HG03571 (cell line): ENCODE measurements around the gene GTPBP6.
A peak's percentile ranks its signal among the peaks of the same experiment; 100 is the strongest.
"Not testable (repeated sequence)": the region's sequence is repeated elsewhere in the genome, so short reads cannot be mapped to it uniquely, and the experiment has no call there.

ENCODE experiments used
- ATAC-seq: cut with Tn5 transposase; IDR thresholded peaks from one replicate; pipeline ENCODE4 v1.9.1; 2021; ENCODE audit not compliant: unreplicated experiment

The GTPBP6 gene

DNA sequence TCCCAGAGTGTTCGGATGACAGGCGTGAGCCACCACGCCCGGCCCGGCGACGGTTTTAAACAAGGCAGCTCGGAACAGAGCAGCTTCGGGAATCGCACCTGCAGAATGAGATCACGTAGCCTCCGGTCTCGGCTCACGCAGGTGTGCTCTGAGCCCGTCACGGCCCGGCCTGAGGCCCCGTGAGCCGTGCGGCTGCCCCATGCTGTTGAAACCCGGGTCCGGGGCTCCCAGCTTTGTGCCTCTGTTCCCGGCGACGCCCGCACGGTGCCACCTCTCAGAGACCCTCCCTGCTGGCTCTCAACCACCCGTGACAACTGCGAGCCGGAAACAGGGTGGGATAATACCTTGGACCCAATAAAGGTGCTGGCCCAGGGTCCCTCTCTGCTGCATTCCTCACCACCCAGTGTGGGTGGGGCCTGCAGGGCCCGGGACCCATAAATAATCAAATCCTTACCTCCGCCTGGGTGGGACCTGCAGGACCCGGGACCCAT, 50.8 kb downstream of the GTPBP6 start:
- no peak for ATAC-seq

DNA sequence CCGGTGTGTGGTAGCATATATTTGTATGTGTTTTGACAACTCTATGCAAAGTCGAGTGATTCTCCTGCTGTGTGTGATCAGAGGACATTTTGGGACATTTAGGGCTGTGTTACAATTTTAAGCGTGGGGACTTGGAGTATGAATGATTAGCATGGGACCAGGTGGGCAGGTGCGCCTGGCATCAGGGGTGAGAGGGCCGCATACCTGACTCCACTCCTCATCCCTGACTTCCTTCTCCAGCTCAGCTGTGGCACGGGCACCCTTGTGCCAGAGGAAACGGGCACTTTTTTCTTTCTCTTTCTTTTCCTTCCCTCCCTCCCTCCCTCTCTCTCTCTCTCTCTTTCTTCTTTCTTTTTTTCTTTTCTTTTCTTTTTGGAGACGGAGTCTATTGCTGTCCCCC, 53.1 kb downstream of the GTPBP6 start:
- no peak for ATAC-seq

DNA sequence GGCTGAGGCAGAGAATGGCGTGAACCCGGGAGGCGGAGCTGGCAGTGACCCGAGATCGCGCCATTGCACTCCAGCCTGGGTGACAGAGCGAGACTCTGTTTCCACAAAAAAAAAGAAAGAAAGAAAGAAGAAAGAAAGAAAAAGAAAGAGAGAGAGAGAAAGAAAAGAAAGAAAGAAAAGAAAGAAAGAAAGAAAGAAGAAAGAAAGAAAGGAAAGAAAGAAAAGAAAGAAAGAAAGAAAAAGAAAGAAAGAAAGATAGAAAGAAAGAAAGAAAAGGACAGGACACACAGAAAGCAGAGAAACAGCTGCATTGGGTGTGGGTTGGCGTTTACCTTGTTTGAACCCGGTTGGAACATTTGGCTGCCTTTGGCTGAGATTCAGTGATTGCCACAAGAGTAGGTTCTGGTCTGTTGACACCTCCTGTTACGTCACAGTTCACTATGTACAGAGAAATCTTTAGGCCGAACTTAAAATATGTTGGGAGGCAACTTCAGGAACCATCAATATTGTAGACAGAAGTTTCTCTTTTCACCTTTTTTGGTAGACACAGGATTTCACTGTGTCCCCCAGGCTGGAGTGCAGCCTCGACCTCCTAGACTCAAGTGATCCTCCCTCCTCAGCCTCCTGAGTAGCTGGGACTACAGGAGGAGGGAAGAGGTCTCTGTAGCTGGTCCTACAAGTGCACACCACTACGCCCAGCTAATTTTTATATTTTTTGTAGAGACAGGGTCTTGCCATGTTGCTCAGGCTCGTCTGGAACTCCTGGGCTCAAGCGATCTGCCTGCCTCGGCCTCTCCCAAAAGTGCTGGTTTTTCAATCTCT, 53.8 kb downstream of the GTPBP6 start:
- ATAC-seq: no peak

DNA sequence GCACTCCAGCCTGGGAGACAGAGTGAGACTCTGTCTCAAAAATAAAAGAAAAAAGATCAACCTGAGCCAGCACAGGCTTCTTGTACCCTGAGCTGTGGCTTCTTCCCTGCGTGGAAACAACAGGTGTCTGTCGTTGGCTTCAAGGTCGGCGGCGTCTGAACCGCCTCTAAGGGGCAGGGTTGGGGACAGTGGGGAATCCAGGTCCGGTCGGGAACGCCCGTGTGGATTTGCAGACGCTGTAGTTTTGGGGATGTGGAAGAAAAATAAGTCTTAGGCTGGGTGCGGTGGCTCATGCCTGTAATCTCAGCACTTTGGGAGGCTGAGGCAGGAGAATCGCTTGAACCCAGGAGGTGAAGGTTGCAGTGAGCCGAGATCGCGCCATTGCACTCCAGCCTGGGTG, 54.6 kb downstream of the GTPBP6 start:
- ATAC-seq: not testable (repeated sequence)

DNA sequence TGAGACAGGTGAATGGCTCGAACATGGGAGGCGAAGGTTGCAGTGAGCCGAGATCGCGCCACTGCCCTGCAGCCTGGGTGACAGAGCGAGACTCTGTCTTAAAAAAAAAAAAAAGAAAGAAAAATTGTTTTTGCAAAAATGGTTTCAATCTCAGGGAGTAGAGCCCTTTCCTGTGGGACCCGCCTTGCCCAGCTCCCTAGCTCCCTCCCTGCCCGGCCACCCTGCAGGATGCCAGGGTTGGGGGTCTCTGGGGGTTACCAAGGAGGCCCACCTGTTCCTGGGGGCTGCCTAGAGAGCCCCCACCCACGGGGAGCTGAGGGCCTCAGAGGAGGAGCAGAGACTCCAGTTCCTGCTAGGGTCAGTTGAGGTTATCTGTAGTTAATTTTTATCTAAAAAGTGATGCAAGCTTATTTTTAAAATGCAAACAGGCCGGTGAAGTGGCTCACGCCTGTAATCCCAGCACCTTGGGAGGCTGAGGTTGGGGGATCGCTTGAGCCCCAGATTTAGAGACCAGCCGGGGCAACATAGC, 56.2 kb downstream of the GTPBP6 start:
- peak; percentile 79 for ATAC-seq

DNA sequence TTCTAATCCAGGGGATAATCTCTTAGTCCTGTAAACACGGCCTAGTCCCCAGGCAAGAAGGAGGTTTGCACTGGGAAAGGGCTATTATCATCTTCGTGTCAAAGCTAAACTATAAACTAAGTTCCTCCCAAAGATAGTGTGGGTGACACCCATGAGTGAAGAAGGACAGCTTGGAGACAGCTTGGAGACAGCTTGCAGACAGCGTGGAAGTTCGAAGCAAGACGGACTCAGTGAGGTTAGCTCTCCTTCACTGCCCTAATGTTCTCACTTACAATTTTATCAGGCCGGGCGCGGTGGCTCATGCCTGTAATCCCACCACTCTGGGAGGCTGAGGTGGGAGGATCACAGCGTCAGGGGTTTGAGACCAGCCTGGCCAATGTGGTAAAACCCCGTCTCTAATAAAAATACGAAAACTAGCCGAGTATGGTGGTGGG, 56.7 kb downstream of the GTPBP6 start:
- ATAC-seq: no peak

DNA sequence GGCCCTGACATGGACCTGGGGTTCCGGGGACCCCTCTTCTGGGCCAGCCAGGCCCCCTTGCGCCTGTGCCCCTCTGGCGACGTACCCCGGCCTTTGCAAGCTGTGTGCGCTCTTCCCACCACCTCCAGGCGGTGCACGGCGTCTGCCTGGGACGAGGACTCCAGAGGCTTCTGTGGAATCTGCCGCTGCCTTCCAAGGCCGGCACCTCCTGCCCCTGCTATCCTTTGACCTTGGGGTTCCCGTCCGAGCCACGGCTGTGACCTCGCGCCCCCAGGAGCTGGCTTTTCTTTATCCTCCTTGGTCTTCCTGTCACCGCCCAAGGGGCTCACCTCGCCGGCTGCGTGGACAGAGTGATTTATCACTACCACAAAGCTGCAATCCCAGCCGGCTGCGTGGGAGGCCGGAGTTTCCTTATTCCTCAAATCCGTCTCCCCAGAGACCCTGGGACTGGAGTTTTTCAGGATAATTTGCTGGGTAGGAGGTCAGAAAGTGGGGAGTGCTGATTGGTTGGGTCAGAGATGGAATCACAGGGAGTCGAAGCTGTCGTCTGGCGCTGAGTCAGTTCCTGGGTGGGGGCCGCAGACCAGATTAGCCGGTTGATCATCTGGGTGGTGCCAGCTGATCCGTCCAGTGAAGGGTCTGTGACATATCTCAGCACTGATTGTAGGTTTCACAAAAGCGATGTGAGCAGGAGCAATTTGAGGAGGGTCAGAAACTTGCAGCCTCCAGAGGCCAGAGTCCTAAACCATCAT, 57.3 kb downstream of the GTPBP6 start:
- ATAC-seq: no peak

DNA sequence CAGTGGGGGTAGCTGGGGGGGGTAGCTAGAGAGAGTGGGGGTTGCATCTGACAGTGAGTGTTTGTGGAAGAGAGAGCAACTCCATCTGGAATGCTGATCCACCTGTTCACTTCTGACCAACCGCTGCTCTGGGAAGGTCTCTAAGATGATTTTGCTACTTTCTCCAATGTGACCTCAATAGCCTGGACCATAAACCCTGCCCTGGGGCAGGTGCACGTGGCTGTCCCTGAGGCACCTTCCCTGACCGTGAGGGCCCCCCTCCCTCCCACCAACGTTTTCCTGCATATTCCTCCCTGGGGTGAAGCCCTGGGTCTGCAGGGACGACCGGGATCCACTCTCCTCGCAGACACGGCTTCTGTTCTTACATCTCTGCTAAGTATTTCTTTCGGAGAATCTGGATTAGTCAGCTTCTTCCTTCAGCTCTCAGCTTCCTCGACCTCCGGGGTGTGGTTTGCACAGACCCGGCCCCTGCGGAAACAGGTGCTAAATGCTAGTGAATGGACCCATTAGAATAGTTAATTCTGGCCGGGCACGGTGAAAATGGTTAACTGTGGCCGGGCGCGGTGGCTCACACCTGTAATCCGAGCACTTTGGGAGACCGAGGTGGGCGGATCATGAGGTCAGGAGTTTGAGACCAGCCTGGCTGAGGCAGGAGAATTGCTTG, 58.8 kb downstream of the GTPBP6 start:
- no peak for ATAC-seq

DNA sequence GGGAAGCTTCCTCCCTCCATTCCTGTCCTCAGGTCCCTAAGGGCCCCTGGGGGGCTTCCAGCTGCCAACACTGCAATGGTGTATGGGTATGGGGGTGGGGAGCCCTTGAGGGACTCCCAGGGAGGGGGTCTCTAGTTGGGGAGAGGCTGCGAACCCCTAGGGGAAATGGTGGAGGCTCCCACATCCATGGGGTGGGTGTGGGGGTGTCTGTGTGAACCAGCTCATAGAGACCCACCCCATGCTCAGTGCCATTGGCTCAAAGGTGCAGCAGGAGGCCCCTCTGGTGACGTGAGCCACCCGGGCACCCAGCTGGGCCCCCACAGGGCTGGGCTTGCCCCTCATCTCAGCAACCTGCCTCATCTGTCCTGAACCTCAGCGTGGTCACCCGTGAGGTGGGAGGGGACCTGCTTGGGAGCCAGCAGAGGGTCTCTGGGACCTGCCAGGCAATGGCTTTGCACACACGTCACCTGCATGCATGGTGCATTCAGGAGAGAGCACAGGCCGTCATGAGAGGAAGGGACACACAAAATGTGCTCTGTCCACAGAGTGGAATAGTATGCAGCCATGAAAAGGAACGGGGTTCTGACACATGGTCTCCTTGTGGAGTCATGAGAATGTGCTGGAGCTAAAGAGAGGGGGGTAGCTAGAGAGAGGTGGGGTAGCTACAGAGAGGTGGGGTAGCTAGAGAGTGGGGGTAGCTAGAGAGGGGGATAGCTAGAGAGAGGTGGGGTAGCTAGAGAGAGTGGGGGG, 60.1 kb downstream of the GTPBP6 start:
- ATAC-seq: no peak

DNA sequence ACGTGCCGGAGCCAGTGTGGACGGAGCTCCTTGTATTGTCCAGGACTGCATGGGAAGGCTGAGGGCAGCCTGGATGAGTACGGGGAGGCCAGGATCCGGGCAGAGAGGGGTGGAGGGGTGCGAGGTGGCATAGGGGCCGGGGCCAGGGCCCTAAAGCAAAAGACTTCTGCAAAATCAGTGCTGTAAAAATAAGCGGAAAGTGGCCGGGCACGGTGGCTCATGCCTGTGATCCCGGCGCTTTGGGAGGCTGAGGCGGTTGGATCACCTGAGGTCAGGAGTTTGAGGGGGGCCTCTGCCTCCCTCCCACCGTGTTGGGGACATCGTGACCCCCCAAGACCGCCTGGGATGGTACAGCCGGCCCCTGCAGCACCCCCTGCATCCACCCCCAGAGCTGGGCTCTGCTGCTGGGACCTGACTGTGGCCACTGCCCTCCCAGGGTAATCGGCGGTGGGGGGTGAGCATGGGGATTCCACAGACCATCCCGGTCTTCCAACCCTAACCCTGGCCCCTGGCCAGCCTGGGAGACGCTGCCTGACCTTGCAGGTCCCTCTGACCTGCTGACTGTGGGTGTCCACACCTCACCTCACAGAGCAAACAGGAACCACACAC, 60.8 kb downstream of the GTPBP6 start:
- ATAC-seq: no peak

DNA sequence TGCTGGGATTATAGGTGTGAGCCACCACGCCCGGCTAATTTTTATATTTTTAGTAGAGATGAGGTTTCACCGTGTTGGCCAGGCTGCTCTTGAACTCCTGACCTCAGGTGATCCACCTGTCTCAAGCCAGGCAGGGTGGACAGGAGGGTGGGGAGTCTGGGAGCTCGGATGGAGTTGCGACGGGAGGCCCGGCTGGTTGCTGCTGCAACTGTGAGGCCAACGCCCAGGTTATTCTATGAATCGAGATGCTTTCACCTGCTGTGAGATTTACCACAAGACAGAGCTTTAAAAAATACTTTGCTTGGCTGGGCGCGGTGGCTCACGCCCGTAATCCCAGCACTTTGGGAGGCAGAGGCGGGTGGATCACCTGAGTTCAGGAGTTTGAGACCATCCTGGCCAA, 61.5 kb downstream of the GTPBP6 start:
- not testable (repeated sequence) for ATAC-seq

DNA sequence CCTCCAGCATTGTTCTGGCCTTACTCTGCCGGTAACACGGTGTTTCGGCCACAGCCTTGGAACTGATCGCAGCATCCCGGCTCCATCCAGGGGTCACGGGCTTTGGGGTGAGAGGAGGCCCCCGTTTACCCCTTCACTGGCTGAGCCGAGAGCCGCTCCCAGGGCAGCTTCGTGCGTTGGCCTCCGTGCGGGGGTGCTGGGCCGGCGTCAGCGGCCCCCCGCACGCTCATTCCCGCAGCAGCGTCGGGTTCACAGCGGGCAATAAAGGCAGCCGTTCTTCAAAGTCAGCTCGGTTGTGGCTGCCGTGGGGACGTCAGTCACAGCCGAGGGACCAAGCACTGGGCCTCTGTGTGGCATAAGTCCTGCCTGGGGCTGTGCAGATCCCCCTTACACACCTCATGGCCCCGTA, 62.7 kb downstream of the GTPBP6 start:
- no peak for ATAC-seq
